GM19193 (cell line): ENCODE data around the gene TUBB3.

Experiments used
- POLR2A ChIP-seq: IDR thresholded peaks from 4 replicates; pipeline ENCODE4 v1.6.1; 2011; ENCODE audit not compliant: insufficient read depth, insufficient read length; ENCODE audit errors: extremely low read depth

The TUBB3 gene

DNA sequence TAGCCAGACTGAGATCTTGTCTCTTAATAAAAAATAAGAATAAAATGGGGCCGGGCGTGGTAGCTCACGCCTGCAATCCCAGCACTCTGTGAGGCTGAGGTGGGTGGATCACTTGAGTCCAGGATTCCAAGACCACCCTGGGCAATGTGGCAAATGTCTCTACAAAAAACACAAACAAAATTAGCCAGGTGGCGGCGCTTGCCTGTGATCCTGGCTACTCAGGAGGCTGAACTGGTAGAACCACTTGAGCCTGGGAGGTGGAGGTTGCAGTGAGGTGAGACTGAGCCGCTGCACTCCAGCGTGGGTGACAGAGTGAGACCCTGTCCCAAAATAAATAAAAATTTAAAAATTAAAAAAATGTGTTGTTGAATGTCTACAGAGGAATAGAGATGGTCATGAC, 22.5 kb downstream of the TUBB3 start:
- TF ChIP-seq POLR2A = no peak

DNA sequence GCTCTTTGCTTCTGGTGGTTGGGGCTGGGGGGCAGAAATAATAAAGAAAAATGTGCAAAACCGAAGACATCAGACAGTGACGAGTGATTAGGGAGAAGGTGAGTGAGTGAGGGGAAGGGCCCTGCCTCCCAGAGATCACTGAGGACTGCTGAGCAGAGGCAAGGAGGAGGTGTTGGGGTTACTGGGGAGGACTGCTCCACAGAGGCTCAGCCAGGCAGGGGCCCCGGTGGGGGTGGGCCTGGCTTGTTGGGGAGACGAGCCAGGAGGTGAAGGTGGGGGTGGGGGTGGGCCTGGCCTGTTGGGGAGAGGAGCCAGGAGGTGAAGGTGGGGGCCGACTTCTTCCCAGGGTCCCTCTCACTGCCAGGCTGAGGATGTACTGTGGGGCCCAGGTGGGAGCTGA, 23.4 kb downstream of the TUBB3 start:
- TF ChIP-seq POLR2A = no peak

GRCh38 chr16:89949121-89949742, 26.1 kb downstream of the TUBB3 start:
- TF ChIP-seq POLR2A = no peak

GRCh38 chr16:89949756-89950155, 26.6 kb downstream of the TUBB3 start:
- no peak for TF ChIP-seq POLR2A

DNA sequence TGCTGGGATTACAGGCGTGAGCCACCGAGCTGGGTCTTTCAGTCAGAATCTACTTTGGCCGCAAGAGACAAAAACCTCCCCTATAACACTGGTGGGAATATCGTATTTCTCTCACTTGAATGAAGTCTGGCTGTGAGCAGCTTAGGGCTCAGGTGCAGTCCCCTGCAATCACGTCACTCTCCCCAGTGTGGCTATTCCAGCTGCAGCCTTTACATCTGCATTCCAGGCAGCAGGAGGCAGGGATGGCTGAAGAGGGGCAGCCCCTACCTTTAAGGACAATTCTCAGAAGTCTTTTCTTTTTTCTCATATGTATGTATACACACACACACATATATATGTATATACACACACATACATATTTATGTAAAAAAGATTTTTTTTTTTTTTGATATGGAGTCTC, 28.4 kb downstream of the TUBB3 start:
- TF ChIP-seq POLR2A = no peak

GRCh38 chr16:89952049-89952448, 28.9 kb downstream of the TUBB3 start:
- TF ChIP-seq POLR2A = no peak

- no peak for TF ChIP-seq POLR2A
Measured at GRCh38 chr16:89952551-89952950, 29.4 kb downstream of the TUBB3 start.

- TF ChIP-seq POLR2A = no peak
Measured at GRCh38 chr16:89953671-89954406, 30.7 kb downstream of the TUBB3 start.

- TF ChIP-seq POLR2A = no peak
Measured at GRCh38 chr16:89954462-89954861, 31.3 kb downstream of the TUBB3 start.

DNA sequence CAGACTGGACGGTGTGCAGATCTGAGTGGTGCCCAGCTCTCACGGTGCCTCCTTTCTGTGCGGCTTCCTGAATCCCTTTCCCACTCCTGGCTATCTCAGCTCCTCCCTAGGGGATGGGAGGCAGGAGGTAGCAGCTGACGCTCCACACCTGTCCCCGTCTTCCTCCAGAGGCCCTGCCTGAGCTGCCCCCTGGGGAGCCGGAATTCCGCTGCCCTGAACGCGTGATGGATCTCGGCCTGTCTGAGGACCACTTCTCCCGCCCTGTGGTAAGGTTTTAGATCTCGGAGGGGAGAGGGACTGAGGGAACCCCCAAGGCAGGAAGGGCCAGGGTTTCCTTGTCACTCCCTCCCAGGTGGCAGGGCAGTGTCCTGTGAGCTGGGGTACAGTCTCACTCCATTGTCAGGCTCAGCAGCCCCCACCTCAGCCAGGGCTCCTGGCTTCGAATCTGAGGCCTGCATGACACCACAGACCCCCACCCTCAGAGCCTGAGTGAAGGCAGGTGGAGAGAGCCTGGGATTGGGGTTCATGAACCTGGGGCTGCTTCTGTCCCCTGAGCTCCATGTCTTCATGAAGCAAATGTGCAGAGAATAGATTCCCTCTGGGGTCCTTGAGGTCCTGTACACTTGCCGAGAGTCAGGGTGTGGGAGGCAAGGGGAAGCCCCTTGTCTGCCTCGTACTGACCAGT, 32.0 kb downstream of the TUBB3 start:
- no peak for TF ChIP-seq POLR2A

GRCh38 chr16:89956505-89957215, 33.5 kb downstream of the TUBB3 start:
- no peak for TF ChIP-seq POLR2A

DNA sequence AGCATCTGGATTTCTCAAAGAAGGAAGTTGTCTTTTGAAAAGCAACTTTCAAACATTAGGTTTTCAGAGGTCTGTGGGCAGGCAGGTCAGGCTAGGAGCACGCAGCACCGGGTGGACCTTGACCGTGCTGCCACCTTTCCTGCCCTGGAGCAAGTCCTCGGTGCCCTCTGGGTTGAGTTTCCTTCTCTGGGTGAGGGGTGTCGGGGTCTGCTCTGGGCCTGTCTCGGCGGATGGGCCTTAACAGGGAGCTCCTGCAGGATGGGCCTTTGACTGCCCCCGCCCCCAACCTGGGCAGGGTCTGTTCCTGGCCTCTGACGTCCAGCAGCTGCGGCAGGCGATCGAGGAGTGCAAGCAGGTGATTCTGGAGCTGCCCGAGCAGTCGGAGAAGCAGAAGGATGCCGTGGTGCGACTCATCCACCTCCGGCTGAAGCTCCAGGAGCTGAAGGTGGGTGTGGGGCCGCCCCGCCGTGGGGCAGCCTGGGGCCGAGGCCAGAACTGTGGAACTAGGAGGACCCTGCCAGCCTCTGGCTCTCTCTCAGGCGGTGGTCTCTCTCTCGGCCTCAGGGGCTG, 34.2 kb downstream of the TUBB3 start:
- TF ChIP-seq POLR2A = no peak

DNA sequence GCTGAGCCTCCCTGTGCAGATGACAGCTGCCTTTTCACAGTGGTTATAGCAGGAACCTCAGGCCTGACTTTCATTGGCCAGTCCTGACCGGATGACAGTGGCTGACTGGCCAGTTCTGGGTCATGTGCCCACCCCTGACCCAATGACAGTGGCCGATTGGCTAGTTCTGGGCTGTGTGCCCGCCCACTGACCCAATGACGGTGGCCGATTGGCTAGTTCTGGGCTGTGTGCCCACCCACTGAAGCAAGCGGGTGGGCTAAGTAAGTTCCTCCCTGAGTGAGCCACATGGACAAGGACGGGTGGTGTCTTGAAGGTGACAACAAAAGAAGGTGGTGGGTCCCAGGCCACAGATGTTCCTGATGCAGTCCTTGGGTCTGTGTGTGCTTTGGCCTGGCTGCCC, 34.9 kb downstream of the TUBB3 start:
- TF ChIP-seq POLR2A = no peak

- TF ChIP-seq POLR2A = no peak
Measured at GRCh38 chr16:89958596-89958995, 35.5 kb downstream of the TUBB3 start.

DNA sequence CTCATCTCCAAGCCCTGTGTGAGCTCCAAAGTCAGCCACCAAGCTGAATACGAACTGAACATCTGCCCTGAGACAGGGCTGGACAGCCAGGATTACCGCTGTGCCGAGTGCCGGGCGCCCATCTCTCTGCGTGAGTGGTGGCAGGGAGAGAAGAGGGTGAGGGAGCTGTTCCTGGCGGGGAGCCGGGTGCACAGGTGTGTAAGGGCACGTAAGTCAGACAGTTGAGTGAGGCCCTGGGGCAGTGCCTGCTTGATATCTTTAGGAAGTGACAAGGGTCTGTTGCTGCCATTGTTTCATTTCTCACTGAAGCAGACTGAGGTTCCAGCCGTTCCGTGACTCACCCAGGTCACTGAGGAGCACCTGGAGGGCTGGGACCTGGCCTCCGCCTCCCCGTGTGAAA, 37.8 kb downstream of the TUBB3 start:
- no peak for TF ChIP-seq POLR2A
